ENCODE results near the gene DHRS7C. TPM values are rescaled to one million over a fixed set of nuclear protein-coding genes. Genes with fewer than 3 reads are reported as not detected.

DHRS7C gene, protein sequence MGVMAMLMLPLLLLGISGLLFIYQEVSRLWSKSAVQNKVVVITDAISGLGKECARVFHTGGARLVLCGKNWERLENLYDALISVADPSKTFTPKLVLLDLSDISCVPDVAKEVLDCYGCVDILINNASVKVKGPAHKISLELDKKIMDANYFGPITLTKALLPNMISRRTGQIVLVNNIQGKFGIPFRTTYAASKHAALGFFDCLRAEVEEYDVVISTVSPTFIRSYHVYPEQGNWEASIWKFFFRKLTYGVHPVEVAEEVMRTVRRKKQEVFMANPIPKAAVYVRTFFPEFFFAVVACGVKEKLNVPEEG
- polyA plus RNA-seq, result not detected in 2 replicates

DNA sequence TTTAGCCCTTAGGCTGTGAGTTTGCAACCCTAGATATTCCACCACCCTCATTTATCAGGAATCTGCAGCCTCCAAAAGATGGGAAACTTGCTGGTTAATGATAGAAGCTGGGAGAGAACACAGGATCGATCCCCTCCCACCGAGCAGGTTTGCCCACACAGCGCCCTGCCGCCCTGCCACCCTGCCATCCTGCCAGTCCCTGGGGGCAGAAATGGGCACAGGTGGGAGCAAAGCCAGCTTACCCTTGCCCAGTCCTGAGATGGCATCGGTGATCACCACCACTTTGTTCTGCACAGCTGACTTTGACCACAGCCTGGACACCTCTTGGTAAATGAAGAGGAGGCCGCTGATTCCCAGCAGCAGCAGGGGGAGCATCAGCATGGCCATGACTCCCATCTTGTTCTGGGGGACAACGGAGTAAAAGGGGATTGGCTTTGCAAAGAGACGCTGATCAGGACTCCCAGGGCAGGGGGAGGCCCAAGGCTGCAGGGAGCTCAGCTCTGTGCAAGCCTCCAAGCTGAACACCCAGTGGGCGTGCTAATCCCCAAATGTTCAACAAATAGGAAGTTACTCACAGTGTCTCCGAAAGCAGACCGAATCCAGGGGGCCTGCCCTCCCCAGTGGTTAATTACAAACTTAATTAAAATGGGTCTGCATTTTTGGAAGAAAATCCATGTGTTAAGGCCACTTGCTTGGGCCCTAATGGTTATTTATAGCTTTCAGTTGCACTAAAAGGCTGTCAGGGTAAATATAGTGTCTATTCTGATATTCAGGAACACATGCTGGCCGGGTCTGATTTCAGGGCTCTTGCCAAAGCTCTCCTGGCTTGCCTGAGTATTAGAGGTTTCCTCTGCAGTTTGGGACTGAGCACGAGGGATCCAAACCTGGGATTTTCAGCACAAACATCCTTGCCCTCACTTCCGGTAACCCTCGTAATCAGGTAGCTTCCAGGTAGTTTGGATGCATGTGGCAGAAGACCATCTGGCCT is at the start of gene DHRS7C:
Gene DHRS7C, minus strand, starts transcription at position 704 of the 988 bp plus-strand sequence. Its CDS starts 308 bp downstream, at position 396.

DNA sequence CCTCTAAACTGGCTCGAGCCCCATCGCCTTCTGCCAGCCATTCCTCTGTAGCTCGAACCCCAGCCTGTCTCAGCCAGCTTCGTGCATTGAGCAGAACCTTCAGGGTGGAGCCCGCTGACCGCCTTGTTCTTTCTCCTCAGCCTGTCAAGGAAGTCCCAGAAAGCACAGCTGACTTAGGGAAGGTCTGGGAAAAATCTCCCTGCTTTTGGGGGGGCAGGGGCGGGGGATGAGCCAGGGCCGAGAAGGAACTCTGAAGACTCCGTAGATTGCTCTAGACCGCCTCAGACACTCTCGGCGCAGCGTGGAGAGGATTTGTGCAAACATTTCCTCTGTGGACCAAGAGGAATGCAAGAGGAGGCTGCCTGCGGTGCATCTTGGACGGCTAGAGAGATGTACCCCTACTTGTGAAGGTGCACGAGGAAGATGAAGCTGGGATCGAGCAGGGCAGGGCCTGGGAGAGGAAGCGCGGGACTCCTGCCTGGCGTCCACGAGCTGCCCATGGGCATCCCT is 34.3 kb upstream of the DHRS7C start, which contains the start of gene GLP2R:
Gene GLP2R, plus strand, starts transcription at position 284 of the 510 bp plus-strand sequence. Its CDS starts 140 bp downstream, at position 424.

DNA sequence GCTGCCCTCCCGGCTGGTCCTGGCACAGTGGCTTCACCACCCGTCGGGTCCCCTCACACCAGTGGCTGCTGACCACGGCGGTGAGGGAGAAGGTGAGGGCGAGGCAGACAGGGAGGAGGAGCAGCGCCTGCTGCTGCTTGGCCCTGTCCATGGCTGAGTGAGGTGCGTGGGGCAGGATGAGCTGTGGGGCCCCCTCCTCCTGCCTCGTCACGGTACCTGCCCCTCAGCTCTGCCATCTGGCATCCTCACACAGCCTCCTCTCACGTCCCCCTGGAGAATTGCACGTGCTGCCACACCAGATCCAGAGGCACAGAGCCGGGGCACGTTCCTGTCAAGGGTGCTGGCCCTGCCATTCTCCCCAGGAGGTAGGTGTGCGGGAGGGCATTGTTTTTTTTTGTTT is 30.5 kb upstream of the DHRS7C start, which contains the start of gene GSG1L2:
Gene GSG1L2, minus strand, starts transcription at position 159 of the 400 bp plus-strand sequence. Its CDS starts 8 bp downstream, at position 151.

Other genes with a start within 250 kb of the DHRS7C start
- gene STX8, start 215.8 kb downstream of the DHRS7C start, polyA plus RNA-seq, result 145 and 203 TPM in 2 replicates
- 0.82 TPM in 1 of 2 replicates, not detected in the other for gene CFAP52, start 214.9 kb downstream of the DHRS7C start, polyA plus RNA-seq
- 0.75 TPM in 1 of 2 replicates, not detected in the other for gene USP43, start 146.1 kb downstream of the DHRS7C start, polyA plus RNA-seq
- not detected in 2 replicates for gene GSG1L2, start 30.5 kb upstream of the DHRS7C start, polyA plus RNA-seq
- gene GLP2R, start 34.3 kb upstream of the DHRS7C start, polyA plus RNA-seq, result not detected in 2 replicates
- not detected in 2 replicates for gene RCVRN, start 113.7 kb upstream of the DHRS7C start, polyA plus RNA-seq